ENCODE results near the gene HSPA14. TPM values are rescaled to one million over a fixed set of nuclear protein-coding genes. Genes with fewer than 3 reads are reported as not detected.
"Not testable (repeated sequence)": the region's sequence is repeated elsewhere in the genome, so short reads cannot be mapped to it uniquely, and the experiment has no call there.

The HSPA14 gene
- total RNA-seq, 1 experiment from 2014 or later: 15.9 TPM

- intact Hi-C loops (cut with micrococcal nuclease; ENCODE audit: unreplicated experiment) (no loop called here), in situ Hi-C loops (cut with HindIII; ENCODE audit: low pct_unique_long_range_greater_than_20kb, low sequenced_read_pairs) (no loop called here)
- Histone ChIP-seq H3K36me3 (ENCODE audit: control insufficient read depth, insufficient read depth, low read length) (peaks cover 3% of the 10 kb centered on the region; the same call in 1 of the 2 replicates), H3K4me3 (ENCODE audit: low read depth in 2 of 2, low read length in 2 of 2) (no peak overlapping the region), H3K27me3 (ENCODE audit: control insufficient read depth, insufficient read depth, low read length) (no peaks in the 10 kb centered on the region), H3K9me3 (ENCODE audit: control insufficient read depth, insufficient read depth, low read depth, low read length) (peaks cover 3% of the 10 kb centered on the region; the same call in 1 of the 2 replicates), H3K4me1 (ENCODE audit: control insufficient read depth, insufficient read depth, low read length) (no peaks in the 10 kb centered on the region), H3K27ac (ENCODE audit: low read length) (no peak overlapping the region)
- ChIA-PET CTCF (no interaction called here), POLR2A (no interaction called here)
- BruUV-seq (replicated peaks): no TSS peak
- ATAC-seq (no peak), DNase-seq (ENCODE audit: low read depth, low spot score) (no peak)
- TF ChIP-seq SIN3A (IDR thresholded peaks at IDR 0.05; ENCODE audit: borderline replicate concordance, insufficient read depth, low read depth, low read length) (no peak), REST (IDR thresholded peaks at IDR 0.05; ENCODE audit: insufficient read depth in 1 of 2, low read depth in 2 of 2, low read length in 1 of 2) (no peak), TCF7L2 (IDR thresholded peaks at IDR 0.05; ENCODE audit: low read depth, low read length) (no peak), CTCF (IDR thresholded peaks at IDR 0.05) (no peak), POLR2AphosphoS5 (IDR thresholded peaks at IDR 0.05; ENCODE audit: low read depth, low read length) (no peak)
Observed at GRCh38 chr10:14905890-14906289, 67.8 kb downstream of the HSPA14 start.

- intact Hi-C loops (cut with micrococcal nuclease; ENCODE audit: unreplicated experiment) (no loop called here), in situ Hi-C loops (cut with HindIII; ENCODE audit: low pct_unique_long_range_greater_than_20kb, low sequenced_read_pairs) (no loop called here)
- DNase-seq (ENCODE audit: low read depth, low spot score): no peak
- CTCF ChIA-PET: no interaction called here
- POLR2A ChIA-PET: no interaction called here
- Histone ChIP-seq H3K4me3 (ENCODE audit: low read depth in 2 of 2, low read length in 2 of 2) (no peak overlapping the region), H3K9me3 (ENCODE audit: control insufficient read depth, insufficient read depth, low read depth, low read length) (peaks cover 3% of the 10 kb centered on the region; the same call in 1 of the 2 replicates), H3K36me3 (ENCODE audit: control insufficient read depth, insufficient read depth, low read length) (peaks cover 3% of the 10 kb centered on the region; the same call in 1 of the 2 replicates), H3K4me1 (ENCODE audit: control insufficient read depth, insufficient read depth, low read length) (no peaks in the 10 kb centered on the region), H3K27me3 (ENCODE audit: control insufficient read depth, insufficient read depth, low read length) (no peaks in the 10 kb centered on the region), H3K27ac (ENCODE audit: low read length) (no peak overlapping the region)
- TF ChIP-seq CTCF (IDR thresholded peaks at IDR 0.05): no peak
- TF ChIP-seq TCF7L2 (IDR thresholded peaks at IDR 0.05; ENCODE audit: low read depth, low read length): no peak
- TF ChIP-seq SIN3A (IDR thresholded peaks at IDR 0.05; ENCODE audit: borderline replicate concordance, insufficient read depth, low read depth, low read length): no peak
- no peak for TF ChIP-seq POLR2AphosphoS5 (IDR thresholded peaks at IDR 0.05; ENCODE audit: low read depth, low read length)
- TF ChIP-seq REST (IDR thresholded peaks at IDR 0.05; ENCODE audit: insufficient read depth in 1 of 2, low read depth in 2 of 2, low read length in 1 of 2): no peak
- BruUV-seq (replicated peaks): no TSS peak
- no peak for ATAC-seq
Observed at GRCh38 chr10:14906765-14907164, 68.7 kb downstream of the HSPA14 start.

DNA sequence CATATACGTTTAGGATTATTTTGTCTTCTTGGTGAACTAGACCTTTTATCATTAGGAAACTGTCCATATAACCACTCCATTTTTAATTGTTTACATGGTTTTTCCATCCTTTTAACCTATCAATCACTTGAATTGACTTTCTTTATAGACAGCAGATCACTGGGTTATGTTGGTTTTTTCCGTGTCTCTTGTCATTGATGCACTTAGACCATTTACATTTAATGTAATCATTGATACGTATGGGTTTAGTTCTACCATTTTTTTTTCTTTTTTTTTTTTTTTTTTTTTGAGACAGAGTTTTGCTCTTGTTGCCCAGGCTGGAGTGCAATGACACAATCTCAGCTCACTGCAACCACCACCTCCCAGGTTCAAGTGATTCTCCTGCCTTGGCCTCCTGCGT is 69.5 kb downstream of the HSPA14 start:
- BruUV-seq (replicated peaks); H3K27me3 ChIP-seq (ENCODE audit: control insufficient read depth, insufficient read depth, low read length); DNase-seq (ENCODE audit: low read depth, low spot score); POLR2A ChIA-PET; H3K4me3 ChIP-seq (ENCODE audit: low read depth in 2 of 2, low read length in 2 of 2); H3K36me3 ChIP-seq (ENCODE audit: control insufficient read depth, insufficient read depth, low read length); CTCF ChIA-PET; intact Hi-C loops (cut with micrococcal nuclease; ENCODE audit: unreplicated experiment); H3K27ac ChIP-seq (ENCODE audit: low read length); H3K4me1 ChIP-seq (ENCODE audit: control insufficient read depth, insufficient read depth, low read length); ATAC-seq; H3K9me3 ChIP-seq (ENCODE audit: control insufficient read depth, insufficient read depth, low read depth, low read length); in situ Hi-C loops (cut with HindIII; ENCODE audit: low pct_unique_long_range_greater_than_20kb, low sequenced_read_pairs): not testable (repeated sequence)
